IPS DF 4.7 (cell line): ENCODE measurements around the gene SMC5.

Experiments used
- DNase-seq: peaks from one replicate; pipeline ENCODE4 v3.0.0-alpha.2; 2013; ENCODE audit warnings: low spot score; ENCODE audit errors: extremely low read depth

SMC5 gene

GRCh38 chr9:70404261-70404660 lies 145.5 kb downstream of the SMC5 start:
- no peak for DNase-seq
